Measurements from ENCODE around the gene RAPGEF2. TPM values are rescaled to one million over a fixed set of nuclear protein-coding genes. Genes with fewer than 3 reads are reported as not detected.

RAPGEF2 gene
- total and polyA plus RNA-seq, 9 of the 15 experiments (the other 6 are each of a cell fraction or from before 2014, with no cell fraction given) = 3.1 to 32.6 (median 23.1) TPM

- TF ChIP-seq L3MBTL2 (IDR thresholded peaks at IDR 0.05) = peak; percentile 48; the same call in 1 of the 2 replicates
- peak; percentile 42 for TF ChIP-seq SP2 (IDR thresholded peaks at IDR 0.05; ENCODE audit: extremely low read depth, low read depth, low read length, poor library complexity, severe bottlenecking)
- peak; percentile 79 for TF ChIP-seq POLR2AphosphoS5 (IDR thresholded peaks at IDR 0.05; ENCODE audit: control insufficient read depth, insufficient read depth, low read depth, low read length)
- TF ChIP-seq, protein P1, sequence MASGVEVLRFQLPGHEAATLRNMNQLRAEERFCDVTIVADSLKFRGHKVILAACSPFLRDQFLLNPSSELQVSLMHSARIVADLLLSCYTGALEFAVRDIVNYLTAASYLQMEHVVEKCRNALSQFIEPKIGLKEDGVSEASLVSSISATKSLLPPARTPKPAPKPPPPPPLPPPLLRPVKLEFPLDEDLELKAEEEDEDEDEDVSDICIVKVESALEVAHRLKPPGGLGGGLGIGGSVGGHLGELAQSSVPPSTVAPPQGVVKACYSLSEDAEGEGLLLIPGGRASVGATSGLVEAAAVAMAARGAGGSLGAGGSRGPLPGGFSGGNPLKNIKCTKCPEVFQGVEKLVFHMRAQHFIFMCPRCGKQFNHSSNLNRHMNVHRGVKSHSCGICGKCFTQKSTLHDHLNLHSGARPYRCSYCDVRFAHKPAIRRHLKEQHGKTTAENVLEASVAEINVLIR (CRISPR knock-in tag; IDR thresholded peaks at IDR 0.05) = peak; percentile 60
- TF ChIP-seq, protein P2, sequence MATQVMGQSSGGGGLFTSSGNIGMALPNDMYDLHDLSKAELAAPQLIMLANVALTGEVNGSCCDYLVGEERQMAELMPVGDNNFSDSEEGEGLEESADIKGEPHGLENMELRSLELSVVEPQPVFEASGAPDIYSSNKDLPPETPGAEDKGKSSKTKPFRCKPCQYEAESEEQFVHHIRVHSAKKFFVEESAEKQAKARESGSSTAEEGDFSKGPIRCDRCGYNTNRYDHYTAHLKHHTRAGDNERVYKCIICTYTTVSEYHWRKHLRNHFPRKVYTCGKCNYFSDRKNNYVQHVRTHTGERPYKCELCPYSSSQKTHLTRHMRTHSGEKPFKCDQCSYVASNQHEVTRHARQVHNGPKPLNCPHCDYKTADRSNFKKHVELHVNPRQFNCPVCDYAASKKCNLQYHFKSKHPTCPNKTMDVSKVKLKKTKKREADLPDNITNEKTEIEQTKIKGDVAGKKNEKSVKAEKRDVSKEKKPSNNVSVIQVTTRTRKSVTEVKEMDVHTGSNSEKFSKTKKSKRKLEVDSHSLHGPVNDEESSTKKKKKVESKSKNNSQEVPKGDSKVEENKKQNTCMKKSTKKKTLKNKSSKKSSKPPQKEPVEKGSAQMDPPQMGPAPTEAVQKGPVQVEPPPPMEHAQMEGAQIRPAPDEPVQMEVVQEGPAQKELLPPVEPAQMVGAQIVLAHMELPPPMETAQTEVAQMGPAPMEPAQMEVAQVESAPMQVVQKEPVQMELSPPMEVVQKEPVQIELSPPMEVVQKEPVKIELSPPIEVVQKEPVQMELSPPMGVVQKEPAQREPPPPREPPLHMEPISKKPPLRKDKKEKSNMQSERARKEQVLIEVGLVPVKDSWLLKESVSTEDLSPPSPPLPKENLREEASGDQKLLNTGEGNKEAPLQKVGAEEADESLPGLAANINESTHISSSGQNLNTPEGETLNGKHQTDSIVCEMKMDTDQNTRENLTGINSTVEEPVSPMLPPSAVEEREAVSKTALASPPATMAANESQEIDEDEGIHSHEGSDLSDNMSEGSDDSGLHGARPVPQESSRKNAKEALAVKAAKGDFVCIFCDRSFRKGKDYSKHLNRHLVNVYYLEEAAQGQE (IDR thresholded peaks at IDR 0.05; ENCODE audit: borderline replicate concordance) = no peak
- TF ChIP-seq, protein P2 (CRISPR knock-in tag; IDR thresholded peaks at IDR 0.05; ENCODE audit: low read depth) = no peak
- TF ChIP-seq ATF1 (CRISPR knock-in tag; IDR thresholded peaks at IDR 0.05) = no peak
- TF ChIP-seq ATF1 (tag; IDR thresholded peaks at IDR 0.05) = peak; percentile 91
- peak; percentile 98 for TF ChIP-seq FOXJ2 (tag; IDR thresholded peaks at IDR 0.05)
- TF ChIP-seq, protein P3, sequence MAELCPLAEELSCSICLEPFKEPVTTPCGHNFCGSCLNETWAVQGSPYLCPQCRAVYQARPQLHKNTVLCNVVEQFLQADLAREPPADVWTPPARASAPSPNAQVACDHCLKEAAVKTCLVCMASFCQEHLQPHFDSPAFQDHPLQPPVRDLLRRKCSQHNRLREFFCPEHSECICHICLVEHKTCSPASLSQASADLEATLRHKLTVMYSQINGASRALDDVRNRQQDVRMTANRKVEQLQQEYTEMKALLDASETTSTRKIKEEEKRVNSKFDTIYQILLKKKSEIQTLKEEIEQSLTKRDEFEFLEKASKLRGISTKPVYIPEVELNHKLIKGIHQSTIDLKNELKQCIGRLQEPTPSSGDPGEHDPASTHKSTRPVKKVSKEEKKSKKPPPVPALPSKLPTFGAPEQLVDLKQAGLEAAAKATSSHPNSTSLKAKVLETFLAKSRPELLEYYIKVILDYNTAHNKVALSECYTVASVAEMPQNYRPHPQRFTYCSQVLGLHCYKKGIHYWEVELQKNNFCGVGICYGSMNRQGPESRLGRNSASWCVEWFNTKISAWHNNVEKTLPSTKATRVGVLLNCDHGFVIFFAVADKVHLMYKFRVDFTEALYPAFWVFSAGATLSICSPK (IDR thresholded peaks at IDR 0.05; ENCODE audit: borderline replicate concordance) = no peak
- TF ChIP-seq ATF3 (IDR thresholded peaks at IDR 0.05) = no peak
- no peak for TF ChIP-seq ATF3 (CRISPR knock-in tag; conservative IDR thresholded peaks at IDR 0.05)
- no peak for TF ChIP-seq TAF15 (IDR thresholded peaks at IDR 0.05; ENCODE audit: low read depth, low read length)
- no peak for TF ChIP-seq BRF1 (IDR thresholded peaks at IDR 0.05; ENCODE audit: borderline replicate concordance, extremely low read depth, insufficient read length)
- TF ChIP-seq EP300 (IDR thresholded peaks at IDR 0.05; ENCODE audit: low read length) = no peak
- peak; percentile 80 for TF ChIP-seq RB1 (IDR thresholded peaks at IDR 0.05; ENCODE audit: low read depth)
These were observed at the start of gene RAPGEF2 (continued) for GRCh38 chr4:159102622-159103383.
